Esophagus muscularis mucosa (tissue), 3 donors: ENCODE measurements around the gene TOR2A.

Source experiments
- CTCF ChIP-seq, 3 experiments: fragments of 200-600 bp in 2 of 3; fragments of 450-650 bp in 1 of 3; sonication (generic) in 2 of 3; IDR thresholded peaks; one replicate each; pipeline ENCODE4 v1.5.1; 2017 to 2019; ENCODE audit warnings: antibody characterized with exemption in 3 of 3, mild to moderate bottlenecking in 2 of 3, moderate library complexity in 1 of 3
- POLR2A ChIP-seq: fragments of 450-650 bp; IDR thresholded peaks from one replicate; pipeline ENCODE4 v1.6.1; 2017; ENCODE audit warnings: antibody characterized with exemption, moderate library complexity, mild to moderate bottlenecking, low read depth
- POLR2AphosphoS5 ChIP-seq, 2 donors: sonication (generic); formaldehyde crosslinking; IDR thresholded peaks; one replicate each; pipeline ENCODE4 v1.6.1; 2017; ENCODE audit warnings: antibody characterized with exemption in 2 of 2

DNA sequence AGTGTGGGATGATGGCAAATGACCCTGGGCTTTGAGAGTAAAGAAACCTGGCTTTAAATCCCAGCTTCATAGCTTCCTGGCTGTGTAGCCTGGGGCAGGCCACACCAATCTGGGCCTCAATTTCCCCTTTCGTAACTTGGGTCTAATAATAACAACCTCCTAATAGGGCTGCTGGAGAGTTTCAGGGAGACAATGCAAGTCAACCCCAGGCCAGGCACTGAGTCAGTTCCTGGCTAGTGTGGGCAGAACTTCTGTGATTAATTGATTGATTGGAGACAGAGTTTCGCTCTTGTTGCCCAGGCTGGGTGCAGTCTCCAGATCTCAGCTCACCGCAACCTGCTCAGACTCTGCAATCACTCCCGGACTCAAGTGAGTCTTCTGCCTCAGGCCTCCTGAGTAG, 46.7 kb upstream of the TOR2A start:
- TF ChIP-seq CTCF (IDR thresholded peaks at IDR 0.05) (no peak), POLR2A (no peak), POLR2AphosphoS5 (IDR thresholded peaks at IDR 0.05) (no peak)
